Esophagus squamous epithelium (tissue), 5 donors: Measurements from ENCODE around the gene CAMK1D. TPM values are rescaled to one million over a fixed set of nuclear protein-coding genes. Genes with fewer than 3 reads are reported as not detected.

Source experiments
- DNase-seq: peaks from one replicate; lab custom pipeline; 2025; lab: John Stamatoyannopoulos, UW
- H3K27ac ChIP-seq, 4 donors: fragments of 200-600 bp; sonication (generic); one replicate each; pipeline ENCODE4 v1.5.1; 2016 to 2019; ENCODE audit warnings: mild to moderate bottlenecking in 1 of 4
- H3K27me3 ChIP-seq, 4 donors: fragments of 200-600 bp; sonication (generic); 1 replicate in 3 of 4; 2 replicates in 1 of 4; pipeline versions ENCODE4 v1.5.1 to v1.6.0; 2017 to 2021; ENCODE audit warnings: antibody characterized with exemption in 1 of 4
- H3K36me3 ChIP-seq, 3 donors: fragments of 200-600 bp; sonication (generic); one replicate each; pipeline ENCODE4 v1.5.1; 2016 to 2019
- H3K4me1 ChIP-seq, 3 donors: fragments of 200-600 bp; sonication (generic); one replicate each; pipeline ENCODE4 v1.5.1; 2017 to 2019
- H3K4me3 ChIP-seq, 4 donors: fragments of 200-600 bp; sonication (generic); 1 replicate in 3 of 4; 2 replicates in 1 of 4; pipeline ENCODE4 v1.5.1; 2016 to 2019; ENCODE audit warnings: mild to moderate bottlenecking in 2 of 4, moderate library complexity in 1 of 4
- H3K9me3 ChIP-seq, 3 donors: fragments of 200-600 bp; sonication (generic); one replicate each; pipeline ENCODE4 v1.5.1; 2016 to 2019
- POLR2A ChIP-seq, 4 donors: fragments of 450-650 bp; IDR thresholded peaks; one replicate each; pipeline ENCODE4 v1.6.1; 2017; ENCODE audit warnings: antibody characterized with exemption in 4 of 4, mild to moderate bottlenecking in 4 of 4, moderate library complexity in 3 of 4
- WGBS, 2 donors: methylation state at CpG; one replicate each; pipeline ENCODE4 v1.1.5; 2018; 5-methylcytosine and 5-hydroxymethylcytosine counted together
- intact Hi-C: fragments of 100-400 bp; cut with DNase I; formaldehyde crosslinking; loops from one replicate; pipeline ENCODE4 v1.15.0; 2022
- total RNA-seq, 4 donors: library from RNA; depleted of rRNA; stranded (reverse); fragments of >200 nt; gene quantifications; one replicate each; pipeline ENCODE4 v1.1.0, GENCODE V29; 2016
- TF ChIP-seq, protein P1 (sequence below), 6 experiments: fragments of 450-650 bp in 4 of 6; fragments of 200-600 bp in 2 of 6; sonication (generic) in 2 of 6; IDR thresholded peaks; one replicate each; pipeline ENCODE4 v1.5.1; 2016 to 2019; ENCODE audit warnings: antibody characterized with exemption in 6 of 6, mild to moderate bottlenecking in 4 of 6, moderate library complexity in 4 of 6
- donor health status: DM: yes; HTN: yes; CAD: no.

Gene CAMK1D
- total RNA-seq, 4 donors from 2014 or later: 3.8 to 11.8 (median 9.9) TPM

DNA sequence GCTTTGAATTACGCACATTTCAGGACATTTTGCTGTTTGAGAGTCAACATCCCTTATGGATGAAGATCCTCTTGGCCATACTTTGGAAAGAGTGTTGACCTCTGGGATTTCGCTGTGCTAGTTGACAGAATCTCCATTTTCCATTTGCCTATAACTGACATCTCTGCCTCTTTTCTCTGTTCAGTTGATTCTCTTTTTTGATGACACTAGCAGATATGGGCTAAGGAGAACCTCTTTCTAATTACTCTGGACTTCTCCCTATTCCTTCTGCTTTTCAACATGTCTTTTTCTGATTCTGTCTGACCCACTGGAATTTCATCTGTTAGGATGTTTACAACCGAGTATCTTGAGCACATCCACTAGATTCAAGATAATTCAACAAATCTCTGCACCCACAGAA is 311.5 kb downstream of the CAMK1D start:
- Histone ChIP-seq H3K4me1 (peaks cover 0 to 5% (median 0%) of the 10 kb centered on the region in 3 donors), H3K27me3 (no peaks in the 10 kb centered on the region), H3K4me3 (no peak overlapping the region), H3K27ac (no peak overlapping the region), H3K9me3 (no peaks in the 10 kb centered on the region), H3K36me3 (no peaks in the 10 kb centered on the region)
- TF ChIP-seq, protein P1, sequence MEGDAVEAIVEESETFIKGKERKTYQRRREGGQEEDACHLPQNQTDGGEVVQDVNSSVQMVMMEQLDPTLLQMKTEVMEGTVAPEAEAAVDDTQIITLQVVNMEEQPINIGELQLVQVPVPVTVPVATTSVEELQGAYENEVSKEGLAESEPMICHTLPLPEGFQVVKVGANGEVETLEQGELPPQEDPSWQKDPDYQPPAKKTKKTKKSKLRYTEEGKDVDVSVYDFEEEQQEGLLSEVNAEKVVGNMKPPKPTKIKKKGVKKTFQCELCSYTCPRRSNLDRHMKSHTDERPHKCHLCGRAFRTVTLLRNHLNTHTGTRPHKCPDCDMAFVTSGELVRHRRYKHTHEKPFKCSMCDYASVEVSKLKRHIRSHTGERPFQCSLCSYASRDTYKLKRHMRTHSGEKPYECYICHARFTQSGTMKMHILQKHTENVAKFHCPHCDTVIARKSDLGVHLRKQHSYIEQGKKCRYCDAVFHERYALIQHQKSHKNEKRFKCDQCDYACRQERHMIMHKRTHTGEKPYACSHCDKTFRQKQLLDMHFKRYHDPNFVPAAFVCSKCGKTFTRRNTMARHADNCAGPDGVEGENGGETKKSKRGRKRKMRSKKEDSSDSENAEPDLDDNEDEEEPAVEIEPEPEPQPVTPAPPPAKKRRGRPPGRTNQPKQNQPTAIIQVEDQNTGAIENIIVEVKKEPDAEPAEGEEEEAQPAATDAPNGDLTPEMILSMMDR (IDR thresholded peaks at IDR 0.05): no peak
- no peak for TF ChIP-seq POLR2A (IDR thresholded peaks at IDR 0.05)
- WGBS, 2 donors: 85 to 98% methylated on average over 3 of the region's 3 CpGs
- intact Hi-C loops: loop anchor here (5.0 kb wide), 1 partner anchor 399 kb away; no protein-coding TSS in a partner anchor
- DNase-seq: no peak

GRCh38 chr10:12661671-12662070 is 312.3 kb downstream of the CAMK1D start:
- Histone ChIP-seq H3K4me1 (no peaks in the 10 kb centered on the region), H3K27me3 (no peaks in the 10 kb centered on the region), H3K36me3 (no peaks in the 10 kb centered on the region), H3K4me3 (no peak overlapping the region), H3K9me3 (no peaks in the 10 kb centered on the region), H3K27ac (no peak overlapping the region)
- intact Hi-C loops: loop anchor here (5.0 kb wide), 1 partner anchor 399 kb away; no protein-coding TSS in a partner anchor
- DNase-seq: no peak
- WGBS, 2 donors: 67 to 78% methylated on average over 1 of the region's 1 CpG
- TF ChIP-seq POLR2A (IDR thresholded peaks at IDR 0.05): no peak
- TF ChIP-seq, protein P1 (IDR thresholded peaks at IDR 0.05): no peak

DNA sequence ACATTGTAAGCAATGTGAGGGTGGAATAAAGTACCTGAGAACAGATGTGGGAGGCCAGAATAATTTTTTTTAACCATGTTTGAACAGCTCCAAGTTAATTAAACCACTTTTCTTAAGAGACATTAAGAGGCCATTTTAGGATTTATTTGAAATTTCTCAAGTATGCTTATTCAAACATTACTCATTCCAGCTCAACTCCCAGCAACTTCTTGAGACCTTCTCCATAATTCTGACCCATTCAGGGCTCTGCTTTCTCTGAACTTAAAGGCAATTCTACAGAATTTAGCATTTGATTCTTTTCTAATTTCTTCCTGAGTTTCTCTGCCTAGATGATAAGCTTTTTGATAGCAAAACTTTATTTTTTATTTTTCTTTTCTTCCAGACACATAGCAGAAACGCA is 314.5 kb downstream of the CAMK1D start:
- DNase-seq: no peak

DNA sequence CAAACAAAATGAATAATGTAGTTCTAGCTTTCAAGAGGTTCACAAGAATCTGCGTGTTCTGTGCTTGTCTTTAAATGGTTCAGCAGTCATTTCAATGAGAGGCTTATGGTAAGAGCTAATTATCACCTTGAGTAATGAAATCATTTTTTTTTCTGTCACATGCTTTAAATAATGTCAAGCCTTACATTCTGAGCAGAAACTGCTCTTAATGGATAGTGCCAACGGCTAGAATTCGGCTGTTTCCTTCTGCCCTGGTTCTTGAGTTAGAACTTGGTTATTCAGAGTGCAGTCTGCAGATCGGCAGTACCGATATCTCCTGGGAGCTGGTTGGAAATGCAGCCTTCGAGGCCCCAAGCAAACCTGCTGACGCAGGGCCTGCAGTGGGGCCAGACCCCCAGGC is 316.2 kb downstream of the CAMK1D start:
- 78 to 92% methylated on average over 3 to 7 of the region's 7 CpGs for WGBS, 2 donors
- intact Hi-C loops: no loop called here
- no peak for TF ChIP-seq POLR2A (IDR thresholded peaks at IDR 0.05)
- TF ChIP-seq, protein P1 (IDR thresholded peaks at IDR 0.05): no peak
- no peaks in the 10 kb centered on the region for H3K4me1 ChIP-seq
- no peaks in the 10 kb centered on the region for H3K36me3 ChIP-seq
- H3K27ac ChIP-seq: no peak overlapping the region
- DNase-seq: no peak
- H3K27me3 ChIP-seq: no peaks in the 10 kb centered on the region
- H3K4me3 ChIP-seq: no peak overlapping the region
- H3K9me3 ChIP-seq: no peaks in the 10 kb centered on the region

More for the DNA sequence above, 314.5 kb downstream of the CAMK1D start:
- Histone ChIP-seq H3K4me1 (no peaks in the 10 kb centered on the region), H3K4me3 (no peak overlapping the region), H3K36me3 (no peaks in the 10 kb centered on the region), H3K9me3 (no peaks in the 10 kb centered on the region), H3K27ac (no peak overlapping the region), H3K27me3 (no peaks in the 10 kb centered on the region)
- WGBS, 2 donors: 80 to 83% methylated on average over 1 of the region's 1 CpG
- TF ChIP-seq POLR2A (IDR thresholded peaks at IDR 0.05): no peak
- TF ChIP-seq, protein P1 (IDR thresholded peaks at IDR 0.05): no peak
- intact Hi-C loops: loop anchor here (5.0 kb wide), 1 partner anchor 402 kb away; no protein-coding TSS in a partner anchor

DNA sequence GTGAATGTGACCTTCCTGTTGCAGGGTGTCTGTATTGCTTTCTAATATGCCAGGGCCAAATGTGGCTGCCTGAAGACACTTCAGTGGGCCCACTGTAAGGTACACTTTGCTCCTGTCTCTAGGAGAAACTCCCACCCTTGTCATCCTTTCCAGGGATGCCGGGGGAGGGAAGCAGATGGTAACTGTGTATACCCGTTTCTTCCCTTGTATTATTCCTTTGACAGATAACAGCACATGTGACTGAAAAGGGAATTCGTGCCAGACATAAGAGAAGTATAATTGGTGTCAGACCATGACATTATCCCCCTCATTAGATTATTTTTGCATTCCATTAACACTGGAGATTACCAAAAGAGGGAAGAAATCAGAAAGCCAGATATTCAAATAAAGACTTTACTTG is 317.7 kb downstream of the CAMK1D start:
- intact Hi-C loops: no loop called here
- Histone ChIP-seq H3K27ac (no peak overlapping the region), H3K4me1 (no peaks in the 10 kb centered on the region), H3K36me3 (no peaks in the 10 kb centered on the region), H3K4me3 (no peak overlapping the region), H3K9me3 (no peaks in the 10 kb centered on the region), H3K27me3 (no peaks in the 10 kb centered on the region)
- DNase-seq: no peak
- TF ChIP-seq, protein P1 (IDR thresholded peaks at IDR 0.05): no peak
- no peak for TF ChIP-seq POLR2A (IDR thresholded peaks at IDR 0.05)
- 77 to 93% methylated on average over 3 of the region's 3 CpGs for WGBS, 2 donors
